ENCODE measurements around the gene MALT1.
A peak's percentile ranks its signal among the peaks of the same experiment; 100 is the strongest.
"Not testable (repeated sequence)": the region's sequence is repeated elsewhere in the genome, so short reads cannot be mapped to it uniquely, and the experiment has no call there.

Gene MALT1, protein sequence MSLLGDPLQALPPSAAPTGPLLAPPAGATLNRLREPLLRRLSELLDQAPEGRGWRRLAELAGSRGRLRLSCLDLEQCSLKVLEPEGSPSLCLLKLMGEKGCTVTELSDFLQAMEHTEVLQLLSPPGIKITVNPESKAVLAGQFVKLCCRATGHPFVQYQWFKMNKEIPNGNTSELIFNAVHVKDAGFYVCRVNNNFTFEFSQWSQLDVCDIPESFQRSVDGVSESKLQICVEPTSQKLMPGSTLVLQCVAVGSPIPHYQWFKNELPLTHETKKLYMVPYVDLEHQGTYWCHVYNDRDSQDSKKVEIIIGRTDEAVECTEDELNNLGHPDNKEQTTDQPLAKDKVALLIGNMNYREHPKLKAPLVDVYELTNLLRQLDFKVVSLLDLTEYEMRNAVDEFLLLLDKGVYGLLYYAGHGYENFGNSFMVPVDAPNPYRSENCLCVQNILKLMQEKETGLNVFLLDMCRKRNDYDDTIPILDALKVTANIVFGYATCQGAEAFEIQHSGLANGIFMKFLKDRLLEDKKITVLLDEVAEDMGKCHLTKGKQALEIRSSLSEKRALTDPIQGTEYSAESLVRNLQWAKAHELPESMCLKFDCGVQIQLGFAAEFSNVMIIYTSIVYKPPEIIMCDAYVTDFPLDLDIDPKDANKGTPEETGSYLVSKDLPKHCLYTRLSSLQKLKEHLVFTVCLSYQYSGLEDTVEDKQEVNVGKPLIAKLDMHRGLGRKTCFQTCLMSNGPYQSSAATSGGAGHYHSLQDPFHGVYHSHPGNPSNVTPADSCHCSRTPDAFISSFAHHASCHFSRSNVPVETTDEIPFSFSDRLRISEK

GRCh38 chr18:58671111-58671631 is at the start of gene MALT1:
Gene MALT1 (plus strand): TSS chr18:58671465. CDS start chr18:58671644, 179 bp downstream.
- peak; percentile 97 for DNase-seq

DNA sequence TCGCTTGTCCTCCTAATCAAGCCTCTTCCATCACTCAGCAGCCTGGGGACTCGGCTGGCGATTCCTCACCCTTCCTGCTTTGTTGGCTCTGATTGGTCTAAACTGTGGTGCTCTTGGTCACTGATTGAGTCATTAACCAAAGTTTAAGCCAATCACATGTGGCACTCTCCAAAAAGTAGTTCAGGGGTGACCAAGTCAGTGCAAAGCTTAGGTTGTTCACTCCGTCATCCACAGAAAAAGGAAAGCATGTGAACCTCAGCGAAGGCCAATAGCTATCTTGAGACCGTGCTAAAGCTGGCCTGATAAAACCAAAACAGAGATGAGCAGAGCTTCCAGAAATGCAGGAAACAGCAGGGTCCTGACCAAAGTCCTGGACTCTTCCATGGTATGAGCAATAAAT is 47.3 kb upstream of the MALT1 start:
- no peak for DNase-seq

GRCh38 chr18:58625839-58626238 is 45.4 kb upstream of the MALT1 start:
- no peak for DNase-seq

DNA sequence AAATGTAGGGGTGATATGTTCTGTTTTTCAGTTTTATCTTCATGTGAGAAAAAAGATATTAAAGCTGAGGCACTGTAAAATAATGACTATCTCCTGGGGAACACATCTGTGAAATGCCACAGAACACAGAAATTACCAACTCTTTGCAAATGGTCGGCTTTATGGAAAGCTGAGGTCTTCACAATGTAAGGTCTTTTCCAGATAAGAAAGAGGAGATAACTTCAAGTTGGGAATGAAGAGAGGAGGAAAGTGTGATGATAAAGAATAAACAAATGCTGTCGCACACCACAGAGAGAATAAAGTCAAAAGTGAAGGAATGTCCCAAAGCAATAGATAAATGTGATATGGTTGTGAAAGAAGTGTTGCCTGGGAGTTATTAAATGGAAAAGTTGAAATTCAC is 41.2 kb upstream of the MALT1 start:
- no peak for DNase-seq

DNA sequence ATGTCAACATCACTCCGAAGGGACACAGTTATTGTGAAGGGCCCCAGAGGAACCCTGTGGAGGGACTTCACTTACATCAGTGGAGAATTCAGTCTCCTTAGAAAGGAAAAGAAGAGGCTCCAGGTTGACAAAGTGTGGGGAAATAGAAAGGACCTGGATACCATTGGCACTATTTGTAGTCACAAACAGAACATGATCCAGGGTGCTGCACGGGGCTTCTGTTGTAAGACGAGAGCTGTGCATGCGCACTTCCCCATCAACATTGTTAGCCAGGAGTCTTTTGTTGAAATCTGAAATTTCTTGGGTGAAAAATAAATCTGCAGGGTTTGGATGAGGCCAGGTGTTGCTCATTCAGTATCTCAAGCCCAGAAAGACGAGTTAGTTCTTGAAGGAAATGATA is 40.0 kb upstream of the MALT1 start:
- no peak for DNase-seq

DNA sequence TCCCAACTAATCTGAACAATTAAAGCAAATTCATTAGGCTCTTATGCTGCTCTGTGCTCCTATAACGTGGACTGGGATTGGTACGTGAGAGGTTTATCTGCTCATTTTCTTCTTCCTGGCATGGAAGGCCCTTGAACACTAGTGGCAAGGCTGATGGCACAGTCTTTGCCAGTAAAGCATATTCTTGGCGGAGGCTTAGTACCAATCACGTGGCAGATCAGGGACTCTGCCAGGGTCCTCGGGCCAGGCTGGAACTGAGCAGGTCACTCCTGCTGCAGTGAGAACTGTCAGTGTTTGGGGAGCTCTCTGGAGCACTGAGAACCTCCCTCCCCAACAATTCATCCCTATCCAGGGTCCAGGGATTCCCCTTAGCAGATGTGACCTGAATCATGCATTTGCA is 38.7 kb upstream of the MALT1 start:
- DNase-seq = no peak

- DNase-seq = no peak
Measured at GRCh38 chr18:58633874-58634273, 37.4 kb upstream of the MALT1 start.

DNA sequence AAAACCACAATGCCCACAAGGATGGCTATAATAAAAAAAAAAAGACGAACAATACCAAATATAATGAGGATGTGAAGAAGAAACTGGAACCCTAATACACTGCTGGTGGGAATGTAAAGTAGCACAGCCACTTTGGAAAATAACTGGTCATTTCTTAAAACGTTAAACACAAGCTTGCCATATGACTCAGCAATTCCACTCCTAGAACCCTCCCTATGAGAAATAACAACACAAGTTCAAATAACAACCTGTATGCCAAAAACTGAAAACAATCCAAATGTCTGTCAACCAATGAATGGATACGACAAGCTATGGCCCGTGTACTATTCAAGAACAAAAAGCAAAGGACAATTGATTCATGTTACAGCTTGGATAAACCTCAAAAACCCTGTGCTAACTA is 35.4 kb upstream of the MALT1 start:
- DNase-seq = no peak

GRCh38 chr18:58637197-58637596 is 34.1 kb upstream of the MALT1 start:
- DNase-seq = no peak

DNA sequence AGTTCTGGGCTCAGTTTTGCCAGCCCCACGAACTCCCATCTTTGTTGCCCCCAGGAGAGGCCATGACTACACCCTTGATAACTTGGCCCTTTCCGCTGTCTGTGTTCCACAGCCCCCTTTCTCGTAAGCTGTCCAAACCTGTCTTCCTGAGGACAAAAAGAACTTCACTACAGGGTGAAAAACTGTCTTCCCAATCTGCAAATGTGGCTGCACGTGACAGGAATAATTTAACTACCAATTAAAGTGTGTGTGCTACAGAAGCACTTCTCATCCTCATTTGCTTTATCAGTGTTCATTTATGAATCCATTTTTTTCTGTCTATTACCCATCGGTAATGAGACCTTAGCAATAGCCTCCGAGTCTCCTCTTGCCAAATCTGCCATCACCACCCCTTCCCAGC is 33.3 kb upstream of the MALT1 start:
- DNase-seq = no peak

GRCh38 chr18:58638441-58638840 is 32.8 kb upstream of the MALT1 start:
- DNase-seq = no peak

DNA sequence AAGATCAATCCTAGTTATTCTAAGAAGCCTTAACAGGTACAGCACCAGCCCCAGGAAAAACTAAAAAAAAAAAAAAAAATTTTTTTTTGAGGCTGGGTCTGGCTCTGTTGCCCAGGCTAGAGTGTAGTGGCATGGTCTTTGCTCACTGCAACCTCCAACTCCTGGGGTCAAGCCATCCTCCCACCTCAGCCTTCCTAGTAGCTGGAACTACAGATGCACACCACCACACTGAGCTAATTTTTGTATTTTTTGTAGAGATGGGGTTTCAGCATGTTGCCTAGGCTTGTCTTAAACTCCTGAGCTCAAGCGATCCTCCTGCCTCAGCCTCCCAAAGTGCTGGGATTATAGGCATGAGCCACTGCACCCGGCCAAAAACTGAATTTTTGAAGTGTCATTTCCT is 32.0 kb upstream of the MALT1 start:
- DNase-seq = no peak

- no peak for DNase-seq
Measured at GRCh38 chr18:58639751-58640427, 31.4 kb upstream of the MALT1 start.

DNA sequence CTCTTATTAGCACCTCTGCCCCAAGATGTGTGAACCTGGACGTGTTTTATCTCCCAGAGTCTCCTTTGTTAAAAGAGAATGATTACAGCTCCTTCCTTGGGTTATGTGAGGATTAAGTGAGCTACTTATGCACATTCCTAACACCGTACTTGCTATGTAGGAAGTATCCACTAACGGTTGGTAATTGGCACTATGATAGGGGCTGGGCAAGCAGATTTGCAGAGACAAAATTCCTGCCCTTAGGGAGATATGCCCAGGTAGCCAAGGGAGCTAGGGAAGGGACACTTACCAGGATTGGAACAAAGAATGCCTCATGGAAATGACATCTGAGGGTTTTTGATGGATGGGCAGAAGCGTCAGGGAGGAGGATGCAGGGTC is 30.8 kb upstream of the MALT1 start:
- no peak for DNase-seq

DNA sequence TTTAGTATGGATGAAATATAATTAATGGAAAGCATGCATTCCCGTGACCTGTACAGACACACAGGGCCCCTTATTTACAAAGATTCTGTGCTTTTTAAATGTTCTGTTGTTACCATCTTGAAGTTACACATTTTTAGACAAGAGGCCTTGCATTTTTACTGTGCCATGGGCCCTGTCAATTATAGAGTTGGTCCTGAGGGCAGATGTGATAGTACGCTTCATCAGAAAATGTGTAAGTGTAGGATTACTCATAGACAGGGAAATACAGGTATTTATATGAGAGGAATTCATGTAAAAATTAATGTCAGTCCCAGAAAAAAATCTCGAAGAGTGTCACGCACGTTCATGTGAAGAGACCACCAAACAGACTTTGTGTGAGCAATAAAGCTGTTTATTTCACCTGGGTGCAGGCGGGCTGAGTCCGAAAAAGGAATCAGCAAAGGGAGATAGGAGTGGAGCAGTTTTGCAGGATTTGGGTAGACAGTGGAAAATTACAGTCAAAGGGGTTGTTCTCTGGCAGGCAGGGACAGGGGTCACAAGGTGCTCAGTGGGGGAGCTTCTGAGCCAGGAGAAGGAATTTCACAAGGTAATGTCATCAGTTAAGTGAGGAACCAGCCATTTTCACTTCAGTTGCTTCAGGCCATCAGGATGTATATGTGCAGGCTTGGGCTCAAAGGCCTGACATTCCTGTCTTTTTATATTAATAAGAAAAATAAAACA is 30.2 kb upstream of the MALT1 start:
- DNase-seq = no peak

DNA sequence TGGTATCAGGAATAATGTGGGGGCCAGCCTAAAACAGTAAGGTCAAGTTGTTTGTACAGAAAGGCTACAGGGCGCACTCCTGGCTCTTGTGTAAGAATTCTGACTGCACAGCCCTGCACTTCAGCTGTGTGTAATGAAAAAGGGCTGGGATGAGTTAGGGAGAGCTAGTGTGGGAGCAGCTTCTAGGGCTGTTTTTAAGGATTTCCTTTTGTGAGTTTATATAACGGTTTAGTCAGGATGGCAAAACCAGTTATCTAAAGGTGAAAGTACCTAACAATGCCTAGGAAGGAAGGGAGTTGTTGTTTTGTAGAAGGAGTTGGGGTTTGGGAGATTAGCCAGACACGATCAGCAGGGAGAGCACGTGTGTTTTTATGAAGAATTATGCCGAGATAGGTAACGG is 27.7 kb upstream of the MALT1 start:
- DNase-seq = not testable (repeated sequence)

- no peak for DNase-seq
Measured at GRCh38 chr18:58645398-58645797, 25.9 kb upstream of the MALT1 start.

DNA sequence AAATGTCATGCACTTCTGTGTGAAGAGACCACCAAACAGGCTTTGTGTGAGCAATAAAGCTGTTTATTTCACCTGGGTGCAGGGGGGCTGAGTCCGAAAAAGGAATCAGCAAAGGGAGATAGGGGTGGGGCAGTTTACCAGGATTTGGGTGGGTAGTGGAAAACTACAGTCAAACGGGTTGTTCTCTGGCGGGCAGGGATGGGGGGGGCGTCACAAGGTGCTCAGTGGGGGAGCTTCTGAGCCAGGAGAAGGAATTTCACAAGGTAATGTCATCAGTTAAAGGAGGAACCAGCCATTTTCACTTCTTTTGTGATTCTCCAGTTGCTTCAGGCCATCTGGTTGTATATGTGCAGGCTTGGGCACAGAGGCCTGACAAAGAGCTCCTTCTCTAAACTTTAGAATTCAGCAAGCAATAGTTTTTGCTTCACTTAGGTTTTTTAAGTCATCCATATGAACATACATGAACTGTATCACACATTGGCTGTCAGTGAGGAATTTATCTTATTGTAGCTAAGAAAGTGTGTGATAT is 24.9 kb upstream of the MALT1 start:
- no peak for DNase-seq

DNA sequence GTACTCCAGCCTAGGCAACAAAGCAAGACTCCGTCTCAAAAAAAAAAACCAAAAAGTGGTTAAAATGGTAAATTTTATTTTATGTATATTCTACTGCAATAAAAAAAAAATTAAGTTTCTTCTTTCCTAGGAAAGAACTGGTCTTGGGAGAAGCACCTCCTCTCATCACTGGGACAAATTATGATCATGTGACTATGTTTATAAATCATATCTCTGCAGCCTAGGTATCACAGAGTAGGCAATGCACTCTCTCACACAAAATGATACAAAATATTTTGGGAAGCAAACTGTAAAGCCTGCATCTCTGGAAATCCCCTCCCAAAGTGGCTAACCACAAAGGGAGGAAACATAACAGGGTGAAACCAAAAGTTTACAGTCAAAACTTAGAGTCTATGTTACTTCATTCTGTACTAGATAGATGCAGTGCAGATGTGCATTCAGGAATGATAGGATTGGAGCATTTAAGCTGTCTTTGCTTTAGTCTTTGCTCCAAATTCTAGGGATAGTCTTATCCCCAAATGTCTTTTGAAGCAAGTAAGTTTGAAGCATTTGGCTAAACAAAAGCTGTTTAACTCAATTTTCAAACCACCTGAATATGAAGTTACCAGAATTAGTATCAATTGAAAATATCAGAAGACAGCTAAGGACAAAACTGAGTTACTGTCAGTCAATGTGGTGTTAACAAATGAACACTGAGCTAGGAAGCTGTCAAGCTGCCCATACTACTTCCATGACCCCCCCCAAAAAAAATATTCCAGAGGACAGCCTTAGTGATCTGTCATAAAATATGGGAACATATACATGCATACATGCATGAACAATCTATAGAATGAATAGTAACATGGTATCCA is 21.1 kb upstream of the MALT1 start:
- no peak for DNase-seq

GRCh38 chr18:58650830-58651229 is 20.4 kb upstream of the MALT1 start:
- not testable (repeated sequence) for DNase-seq

DNA sequence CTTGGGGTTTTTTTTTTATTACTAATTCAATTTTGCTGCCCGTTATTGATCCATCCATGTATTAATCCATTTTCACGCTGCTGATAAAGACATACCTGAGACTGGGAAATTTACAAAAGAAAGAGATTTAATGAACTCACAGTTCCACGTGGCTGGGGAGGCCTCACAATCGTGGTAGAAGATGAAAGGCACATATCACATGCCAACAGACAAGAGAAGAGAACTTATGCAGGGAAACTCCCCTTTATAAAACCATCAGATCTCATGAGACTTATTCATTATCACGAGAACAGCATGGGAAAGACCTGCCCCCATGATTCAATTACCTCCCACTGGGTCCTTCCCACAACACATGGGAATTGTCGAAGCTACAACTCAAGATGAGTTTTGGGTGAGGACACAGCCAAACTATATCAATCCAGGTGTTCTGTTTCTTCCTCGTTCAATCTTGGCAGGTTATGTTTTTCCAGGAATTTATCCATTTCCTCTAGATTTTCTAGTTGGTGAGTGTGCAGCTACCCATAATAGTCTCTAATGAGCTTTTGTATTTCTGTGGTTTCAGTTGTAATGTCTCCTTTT is 18.0 kb upstream of the MALT1 start:
- not testable (repeated sequence) for DNase-seq

Measured in activated CD4-positive, alpha-beta T cell treated with anti-CD3 and anti-CD28 coated beads, Interleukin-2, amount 50 U/mL, for 1 hour (primary cell).